Activated CD4-positive, alpha-beta T cell treated with anti-CD3 and anti-CD28 coated beads, Interleukin-2, amount 10 ng/mL, durations not matched to agents 24 days and 14 days (primary cell): ENCODE measurements around the gene BCL3. TPM values are rescaled to one million over a fixed set of nuclear protein-coding genes. Genes with fewer than 3 reads are reported as not detected.
A peak's percentile ranks its signal among the peaks of the same experiment; 100 is the strongest.
"Not testable (repeated sequence)": the region's sequence is repeated elsewhere in the genome, so short reads cannot be mapped to it uniquely, and the experiment has no call there.

ENCODE experiments used
- DNase-seq: peaks from one replicate; pipeline ENCODE4 v3.0.0; 2022
- H3K27ac Mint-ChIP-seq: one replicate; pipeline ENCODE4 v1.8.0; 2022; ENCODE audit warnings: mild to moderate bottlenecking, mixed read lengths
- H3K27me3 Mint-ChIP-seq: one replicate; pipeline ENCODE4 v1.8.0; 2022; ENCODE audit warnings: mixed read lengths
- H3K36me3 Mint-ChIP-seq: one replicate; pipeline ENCODE4 v1.8.0; 2022; ENCODE audit warnings: low read depth, mild to moderate bottlenecking, mixed read lengths
- H3K4me1 Mint-ChIP-seq: one replicate; pipeline ENCODE4 v1.8.0; 2021; ENCODE audit warnings: mixed read lengths
- H3K4me3 Mint-ChIP-seq: one replicate; pipeline ENCODE4 v1.8.0; 2022; ENCODE audit warnings: mild to moderate bottlenecking, moderate library complexity, mixed read lengths
- H3K9me3 Mint-ChIP-seq: one replicate; pipeline ENCODE4 v1.8.0; 2021; ENCODE audit warnings: mixed read lengths
- intact Hi-C: fragments of 100-400 bp; cut with micrococcal nuclease; formaldehyde crosslinking; loops from one replicate; pipeline ENCODE4 v1.15.1; 2023
- total RNA-seq: library from RNA; stranded (reverse); gene quantifications from 2 replicates; pipeline ENCODE4 v1.2.3, GENCODE V29; 2022

Gene BCL3
- total RNA-seq: 66.3 and 73.1 TPM in 2 replicates

- Mint-ChIP-seq H3K36me3 (peaks cover 46% of the 10 kb centered on the region), H3K4me1 (peaks cover 61% of the 10 kb centered on the region), H3K9me3 (no peaks in the 10 kb centered on the region), H3K27ac (peak within 1 kb of the TSS; percentile 94), H3K27me3 (peaks cover 6% of the 10 kb centered on the region), H3K4me3 (peak within 1 kb of the TSS; percentile 95)
- peak; percentile 95 for DNase-seq
- intact Hi-C loops: no loop called here
Observed at GRCh38 chr19:44748426-44749254, at the start of gene BCL3. TSS of gene BCL3 (plus strand) at chr19:44748708. CDS start at chr19:44748791, 83 bp downstream.

GRCh38 chr19:44700547-44700946 lies 48.0 kb upstream of the BCL3 start:
- Mint-ChIP-seq H3K9me3 (no peaks in the 10 kb centered on the region), H3K27ac (no peak overlapping the region), H3K4me3 (no peak overlapping the region), H3K4me1 (no peaks in the 10 kb centered on the region), H3K27me3 (peaks cover 9% of the 10 kb centered on the region), H3K36me3 (no peaks in the 10 kb centered on the region)
- intact Hi-C loops: no loop called here
- DNase-seq: no peak

- Mint-ChIP-seq H3K4me1 (no peaks in the 10 kb centered on the region), H3K27me3 (peaks cover 7% of the 10 kb centered on the region), H3K9me3 (no peaks in the 10 kb centered on the region), H3K36me3 (no peaks in the 10 kb centered on the region), H3K4me3 (no peak overlapping the region), H3K27ac (no peak overlapping the region)
- intact Hi-C loops: no loop called here
- no peak for DNase-seq
Observed at GRCh38 chr19:44701228-44701627, 47.3 kb upstream of the BCL3 start.

- DNase-seq: no peak
- Mint-ChIP-seq H3K27ac (no peak overlapping the region), H3K9me3 (no peaks in the 10 kb centered on the region), H3K4me3 (no peak overlapping the region), H3K36me3 (no peaks in the 10 kb centered on the region), H3K4me1 (no peaks in the 10 kb centered on the region), H3K27me3 (peaks cover 4% of the 10 kb centered on the region)
- intact Hi-C loops: no loop called here
Observed at GRCh38 chr19:44702551-44703176, 45.8 kb upstream of the BCL3 start.

GRCh38 chr19:44703336-44704078 lies 45.0 kb upstream of the BCL3 start:
- Mint-ChIP-seq H3K4me3 (no peak overlapping the region), H3K4me1 (no peaks in the 10 kb centered on the region)
- intact Hi-C loops: no loop called here

GRCh38 chr19:44704982-44705381 lies 43.5 kb upstream of the BCL3 start:
- no peaks in the 10 kb centered on the region for H3K4me1 Mint-ChIP-seq
- intact Hi-C loops: no loop called here

More at GRCh38 chr19:44703336-44704078, 45.0 kb upstream of the BCL3 start:
- H3K27ac Mint-ChIP-seq: no peak overlapping the region
- H3K27me3 Mint-ChIP-seq: peaks cover 3% of the 10 kb centered on the region
- no peak for DNase-seq
- no peaks in the 10 kb centered on the region for H3K9me3 Mint-ChIP-seq
- no peaks in the 10 kb centered on the region for H3K36me3 Mint-ChIP-seq

GRCh38 chr19:44705502-44706010 lies 43.0 kb upstream of the BCL3 start:
- Mint-ChIP-seq H3K4me3 (no peak overlapping the region), H3K27me3 (peaks cover under 1% of the 10 kb centered on the region), H3K4me1 (peaks cover 2% of the 10 kb centered on the region), H3K9me3 (no peaks in the 10 kb centered on the region), H3K36me3 (no peaks in the 10 kb centered on the region), H3K27ac (no peak overlapping the region)
- no peak for DNase-seq
- intact Hi-C loops: no loop called here

More at GRCh38 chr19:44704982-44705381, 43.5 kb upstream of the BCL3 start:
- Mint-ChIP-seq H3K36me3 (no peaks in the 10 kb centered on the region), H3K27me3 (no peaks in the 10 kb centered on the region), H3K4me3 (no peak overlapping the region), H3K9me3 (no peaks in the 10 kb centered on the region), H3K27ac (no peak overlapping the region)
- DNase-seq: no peak

- Mint-ChIP-seq H3K27ac (no peak overlapping the region), H3K27me3 (peaks cover 8% of the 10 kb centered on the region), H3K4me1 (peaks cover 8% of the 10 kb centered on the region), H3K36me3 (no peaks in the 10 kb centered on the region), H3K9me3 (no peaks in the 10 kb centered on the region), H3K4me3 (no peak overlapping the region)
- DNase-seq: no peak
- intact Hi-C loops: no loop called here
Observed at GRCh38 chr19:44706506-44707236, 41.8 kb upstream of the BCL3 start.

GRCh38 chr19:44707794-44708193 lies 40.7 kb upstream of the BCL3 start:
- DNase-seq: no peak
- Mint-ChIP-seq H3K27me3 (peaks cover 8% of the 10 kb centered on the region), H3K36me3 (no peaks in the 10 kb centered on the region), H3K4me1 (peaks cover 8% of the 10 kb centered on the region), H3K27ac (no peak overlapping the region), H3K9me3 (no peaks in the 10 kb centered on the region), H3K4me3 (no peak overlapping the region)
- intact Hi-C loops: no loop called here

- no peak overlapping the region for H3K27ac Mint-ChIP-seq
- no peak overlapping the region for H3K4me3 Mint-ChIP-seq
- DNase-seq: no peak
- intact Hi-C loops: no loop called here
- peaks cover 8% of the 10 kb centered on the region for H3K27me3 Mint-ChIP-seq
- no peaks in the 10 kb centered on the region for H3K36me3 Mint-ChIP-seq
- H3K9me3 Mint-ChIP-seq: no peaks in the 10 kb centered on the region
- peaks cover 8% of the 10 kb centered on the region for H3K4me1 Mint-ChIP-seq
Observed at GRCh38 chr19:44708940-44709339, 39.6 kb upstream of the BCL3 start.

- H3K27me3 Mint-ChIP-seq, intact Hi-C loops, H3K27ac Mint-ChIP-seq, H3K9me3 Mint-ChIP-seq, H3K4me3 Mint-ChIP-seq, H3K4me1 Mint-ChIP-seq, H3K36me3 Mint-ChIP-seq, DNase-seq: not testable (repeated sequence)
Observed at GRCh38 chr19:44709434-44710266, 38.9 kb upstream of the BCL3 start.

- peaks cover 8% of the 10 kb centered on the region for H3K27me3 Mint-ChIP-seq
- H3K27ac Mint-ChIP-seq: no peak overlapping the region
- peaks cover 8% of the 10 kb centered on the region for H3K4me1 Mint-ChIP-seq
- no peak overlapping the region for H3K4me3 Mint-ChIP-seq
- intact Hi-C loops: no loop called here
- DNase-seq: no peak
- H3K9me3 Mint-ChIP-seq: peaks cover 10% of the 10 kb centered on the region
- H3K36me3 Mint-ChIP-seq: peaks cover 4% of the 10 kb centered on the region
Observed at GRCh38 chr19:44710483-44710882, 38.0 kb upstream of the BCL3 start.
